ENCODE results near the gene CABYR. TPM values are rescaled to one million over a fixed set of nuclear protein-coding genes. Genes with fewer than 3 reads are reported as not detected.

Gene CABYR
- total and polyA plus RNA-seq, 2 of the 13 experiments (the other 11 are each of a cell fraction or from before 2014, with no cell fraction given), result 0.71 to 0.88 TPM

GRCh38 chr18:24111936-24112335 is 26.9 kb upstream of the CABYR start:
- no peak overlapping the region for H2AFZ ChIP-seq (ENCODE audit: low read length)
- BruUV-seq (replicated peaks), result no TSS peak
- H4K20me1 ChIP-seq (ENCODE audit: insufficient read depth, low read length), result no peaks in the 10 kb centered on the region
- H3K27ac ChIP-seq (ENCODE audit: extremely low read length, insufficient read depth, low read length), result peak overlapping the region; percentile 86
- ChIA-PET CTCF (ENCODE audit: low intra/inter-chr PET ratio, low total read pairs) (no interaction called here), POLR2A (interaction anchor here (2.0 kb wide), 1 partner anchor 95 kb away, joined by 7 read pairs; no protein-coding TSS in a partner anchor)
- DNase-seq (ENCODE audit: low spot score) (no peak), ATAC-seq (no peak), FAIRE-seq (no peak)
- intact Hi-C loops (cut with micrococcal nuclease; ENCODE audit: unreplicated experiment) (loop anchor here (2.0 kb wide), 1 partner anchor 61 kb away; no protein-coding TSS in a partner anchor), in situ Hi-C loops (cut with HindIII; ENCODE audit: extremely low pct_ligation_motif_present, low pct_unique_long_range_greater_than_20kb) (loop anchor here (10.0 kb wide), 1 partner anchor 287 kb away; no protein-coding TSS in a partner anchor)
- WGBS (ENCODE audit: low lambda C conversion rate), result 53% methylated on average over 2 of the region's 2 CpGs
- no peaks in the 10 kb centered on the region for H3K79me2 ChIP-seq (ENCODE audit: insufficient read depth, low read length)
- no peak for TF ChIP-seq ZNF143 (CRISPR knock-in tag; IDR thresholded peaks at IDR 0.05)
- 0 out of 2 replicates have a peak, but pooled peaks have one; percentile 22 for TF ChIP-seq ZNF770 (CRISPR knock-in tag; IDR thresholded peaks at IDR 0.05)
- TF ChIP-seq ZNF761 (CRISPR knock-in tag; conservative IDR thresholded peaks at IDR 0.05), result 0 out of 2 replicates have a peak, but pooled peaks have one; percentile 18
- no peak for TF ChIP-seq PATZ1 (CRISPR knock-in tag; IDR thresholded peaks at IDR 0.05)
- peaks cover 62% of the 10 kb centered on the region for H3K4me1 ChIP-seq (ENCODE audit: insufficient read depth, low read length)
- no peaks in the 10 kb centered on the region for H3K9me3 ChIP-seq (ENCODE audit: low read length)
- H3K4me3 ChIP-seq (replicated peaks in 1 of 3; ENCODE audit: insufficient read depth in 1 of 3, low read depth in 2 of 3, low read length in 3 of 3), result no peak overlapping the region
- no peak overlapping the region for H3K9ac ChIP-seq (ENCODE audit: insufficient read depth, low read depth, low read length)
- no peaks in the 10 kb centered on the region for H3K27me3 ChIP-seq (ENCODE audit: control insufficient read depth in 1 of 2, insufficient read depth in 2 of 2, low read length in 2 of 2)
- no peaks in the 10 kb centered on the region for H3K36me3 ChIP-seq (replicated peaks in 1 of 2; ENCODE audit: control insufficient read depth in 1 of 2, insufficient read depth in 2 of 2, low read length in 2 of 2)
- no peak overlapping the region for H3K4me2 ChIP-seq (ENCODE audit: low read depth, low read length)

Data from HepG2 (cell line).